Measurements from ENCODE around the gene C1orf35.

The C1orf35 gene

DNA sequence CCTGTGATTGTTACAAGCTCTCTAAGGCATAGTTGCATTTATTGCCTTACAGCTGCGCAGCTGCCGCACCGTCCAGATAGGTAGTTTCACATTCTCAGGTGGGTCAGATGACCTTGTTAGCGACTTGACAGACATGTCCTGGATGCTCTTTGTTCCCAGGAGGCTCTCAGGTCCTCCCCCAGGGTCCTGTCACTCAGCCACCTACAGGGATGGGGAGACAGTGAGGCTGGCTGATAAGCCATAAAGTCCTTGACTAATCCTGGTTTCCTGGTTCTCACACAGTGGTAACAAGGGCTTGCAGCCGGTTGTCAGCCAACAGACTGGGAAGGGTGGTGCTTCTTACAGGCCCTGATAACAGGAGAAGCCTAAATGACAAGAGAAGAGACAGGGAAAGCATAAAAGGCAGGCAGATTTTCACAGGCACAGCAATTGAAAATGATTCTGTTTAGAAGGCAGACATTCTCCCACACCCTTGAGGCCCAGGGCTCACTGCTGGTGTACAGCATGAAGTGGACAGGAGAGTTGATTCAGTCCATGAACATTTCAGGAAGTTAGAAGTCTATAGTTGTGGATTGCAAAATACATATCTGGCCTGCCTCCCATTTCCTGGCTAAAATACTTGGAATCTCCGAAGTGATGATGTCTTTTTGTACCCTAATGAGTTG, 17.7 kb downstream of the C1orf35 start:
- DNase-seq (ENCODE audit: low read depth in 1 of 2, low spot score in 1 of 2) = no peak
- peak overlapping the region; percentile 73 for H3K4me3 ChIP-seq (replicated peaks; ENCODE audit: insufficient read depth, low read length)
- no peak overlapping the region; the same call in 1 of the 2 replicates for H3K27ac ChIP-seq (replicated peaks)
- TF ChIP-seq, protein P1, sequence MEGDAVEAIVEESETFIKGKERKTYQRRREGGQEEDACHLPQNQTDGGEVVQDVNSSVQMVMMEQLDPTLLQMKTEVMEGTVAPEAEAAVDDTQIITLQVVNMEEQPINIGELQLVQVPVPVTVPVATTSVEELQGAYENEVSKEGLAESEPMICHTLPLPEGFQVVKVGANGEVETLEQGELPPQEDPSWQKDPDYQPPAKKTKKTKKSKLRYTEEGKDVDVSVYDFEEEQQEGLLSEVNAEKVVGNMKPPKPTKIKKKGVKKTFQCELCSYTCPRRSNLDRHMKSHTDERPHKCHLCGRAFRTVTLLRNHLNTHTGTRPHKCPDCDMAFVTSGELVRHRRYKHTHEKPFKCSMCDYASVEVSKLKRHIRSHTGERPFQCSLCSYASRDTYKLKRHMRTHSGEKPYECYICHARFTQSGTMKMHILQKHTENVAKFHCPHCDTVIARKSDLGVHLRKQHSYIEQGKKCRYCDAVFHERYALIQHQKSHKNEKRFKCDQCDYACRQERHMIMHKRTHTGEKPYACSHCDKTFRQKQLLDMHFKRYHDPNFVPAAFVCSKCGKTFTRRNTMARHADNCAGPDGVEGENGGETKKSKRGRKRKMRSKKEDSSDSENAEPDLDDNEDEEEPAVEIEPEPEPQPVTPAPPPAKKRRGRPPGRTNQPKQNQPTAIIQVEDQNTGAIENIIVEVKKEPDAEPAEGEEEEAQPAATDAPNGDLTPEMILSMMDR (IDR thresholded peaks at IDR 0.05; ENCODE audit: insufficient read depth, low read length) = no peak
- TF ChIP-seq GABPA (IDR thresholded peaks at IDR 0.05; ENCODE audit: low read depth) (no peak), SPI1 (IDR thresholded peaks at IDR 0.05; ENCODE audit: borderline replicate concordance, low read depth) (no peak), POLR2AphosphoS5 (IDR thresholded peaks at IDR 0.05; ENCODE audit: low read depth) (no peak)
- TF ChIP-seq, protein P2, sequence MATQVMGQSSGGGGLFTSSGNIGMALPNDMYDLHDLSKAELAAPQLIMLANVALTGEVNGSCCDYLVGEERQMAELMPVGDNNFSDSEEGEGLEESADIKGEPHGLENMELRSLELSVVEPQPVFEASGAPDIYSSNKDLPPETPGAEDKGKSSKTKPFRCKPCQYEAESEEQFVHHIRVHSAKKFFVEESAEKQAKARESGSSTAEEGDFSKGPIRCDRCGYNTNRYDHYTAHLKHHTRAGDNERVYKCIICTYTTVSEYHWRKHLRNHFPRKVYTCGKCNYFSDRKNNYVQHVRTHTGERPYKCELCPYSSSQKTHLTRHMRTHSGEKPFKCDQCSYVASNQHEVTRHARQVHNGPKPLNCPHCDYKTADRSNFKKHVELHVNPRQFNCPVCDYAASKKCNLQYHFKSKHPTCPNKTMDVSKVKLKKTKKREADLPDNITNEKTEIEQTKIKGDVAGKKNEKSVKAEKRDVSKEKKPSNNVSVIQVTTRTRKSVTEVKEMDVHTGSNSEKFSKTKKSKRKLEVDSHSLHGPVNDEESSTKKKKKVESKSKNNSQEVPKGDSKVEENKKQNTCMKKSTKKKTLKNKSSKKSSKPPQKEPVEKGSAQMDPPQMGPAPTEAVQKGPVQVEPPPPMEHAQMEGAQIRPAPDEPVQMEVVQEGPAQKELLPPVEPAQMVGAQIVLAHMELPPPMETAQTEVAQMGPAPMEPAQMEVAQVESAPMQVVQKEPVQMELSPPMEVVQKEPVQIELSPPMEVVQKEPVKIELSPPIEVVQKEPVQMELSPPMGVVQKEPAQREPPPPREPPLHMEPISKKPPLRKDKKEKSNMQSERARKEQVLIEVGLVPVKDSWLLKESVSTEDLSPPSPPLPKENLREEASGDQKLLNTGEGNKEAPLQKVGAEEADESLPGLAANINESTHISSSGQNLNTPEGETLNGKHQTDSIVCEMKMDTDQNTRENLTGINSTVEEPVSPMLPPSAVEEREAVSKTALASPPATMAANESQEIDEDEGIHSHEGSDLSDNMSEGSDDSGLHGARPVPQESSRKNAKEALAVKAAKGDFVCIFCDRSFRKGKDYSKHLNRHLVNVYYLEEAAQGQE (IDR thresholded peaks at IDR 0.05; ENCODE audit: insufficient replicate concordance, low read depth) = no peak
- no peaks in the 10 kb centered on the region for H3K27me3 ChIP-seq (ENCODE audit: insufficient read depth, poor library complexity, severe bottlenecking)

DNA sequence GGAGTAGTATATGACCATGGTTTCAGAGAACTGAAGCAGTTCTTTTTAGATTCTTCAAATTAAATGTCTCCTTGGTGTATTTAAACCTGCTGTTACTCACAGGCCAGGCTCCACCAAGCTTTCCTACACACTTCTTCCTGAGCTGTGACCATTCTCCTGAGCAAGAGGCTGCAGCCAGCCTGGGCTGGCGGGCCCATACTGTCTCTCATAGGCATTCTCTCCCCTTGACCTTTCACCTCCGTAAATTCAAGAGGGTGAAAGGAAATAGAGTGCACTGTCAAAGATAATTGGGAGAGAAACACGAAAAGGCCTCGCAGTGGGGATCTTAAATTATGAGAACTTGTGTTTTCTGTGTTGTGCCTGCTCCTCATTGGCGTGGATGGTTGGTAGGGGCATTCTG, 18.3 kb downstream of the C1orf35 start:
- Histone ChIP-seq H3K4me3 (replicated peaks; ENCODE audit: insufficient read depth, low read length) (peak overlapping the region; percentile 73), H3K27ac (replicated peaks) (peak overlapping the region; percentile 17; the same call in 1 of the 2 replicates), H3K27me3 (ENCODE audit: insufficient read depth, poor library complexity, severe bottlenecking) (no peaks in the 10 kb centered on the region)
- DNase-seq (ENCODE audit: low read depth in 1 of 2, low spot score in 1 of 2) = no peak
- TF ChIP-seq, protein P2 (IDR thresholded peaks at IDR 0.05; ENCODE audit: insufficient replicate concordance, low read depth) = no peak
- TF ChIP-seq POLR2AphosphoS5 (IDR thresholded peaks at IDR 0.05; ENCODE audit: low read depth) (no peak), GABPA (IDR thresholded peaks at IDR 0.05; ENCODE audit: low read depth) (no peak), SPI1 (IDR thresholded peaks at IDR 0.05; ENCODE audit: borderline replicate concordance, low read depth) (no peak)
- TF ChIP-seq, protein P1 (IDR thresholded peaks at IDR 0.05; ENCODE audit: insufficient read depth, low read length) = no peak

DNA sequence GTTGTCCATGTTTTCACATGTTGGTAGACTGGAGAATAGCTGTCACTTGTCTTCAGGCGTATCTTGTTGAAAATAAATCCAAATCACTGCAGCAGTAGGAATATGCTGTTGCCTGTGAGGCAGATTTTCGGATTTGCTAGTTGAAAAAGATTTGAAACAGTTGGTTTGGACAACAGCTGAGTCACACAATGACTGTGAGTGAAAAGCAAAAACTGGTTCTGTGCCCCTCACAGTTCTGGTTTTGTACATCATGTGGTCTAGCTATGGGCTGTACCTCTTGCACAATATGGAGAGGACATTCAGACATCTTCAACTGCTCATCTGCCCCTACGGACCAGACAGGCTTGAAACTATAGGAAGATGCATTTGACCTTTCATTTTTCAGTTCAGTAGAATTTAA, 18.8 kb downstream of the C1orf35 start:
- H3K4me3 ChIP-seq (replicated peaks; ENCODE audit: insufficient read depth, low read length) = peak overlapping the region; percentile 73
- DNase-seq (ENCODE audit: low read depth in 1 of 2, low spot score in 1 of 2) = peak in 1 of 2 experiments; percentile 80
- peak overlapping the region; percentile 93 for H3K27ac ChIP-seq (replicated peaks)
- H3K27me3 ChIP-seq (ENCODE audit: insufficient read depth, poor library complexity, severe bottlenecking) = no peaks in the 10 kb centered on the region
- TF ChIP-seq, protein P1 (IDR thresholded peaks at IDR 0.05; ENCODE audit: insufficient read depth, low read length) = no peak
- TF ChIP-seq POLR2AphosphoS5 (IDR thresholded peaks at IDR 0.05; ENCODE audit: low read depth) (no peak), SPI1 (IDR thresholded peaks at IDR 0.05; ENCODE audit: borderline replicate concordance, low read depth) (no peak), GABPA (IDR thresholded peaks at IDR 0.05; ENCODE audit: low read depth) (no peak)
- TF ChIP-seq, protein P2 (IDR thresholded peaks at IDR 0.05; ENCODE audit: insufficient replicate concordance, low read depth) = no peak
